ENCODE data around the gene TGM3. TPM values are rescaled to one million over a fixed set of nuclear protein-coding genes. Genes with fewer than 3 reads are reported as not detected.

The TGM3 gene
- total RNA-seq, 2 donors from 2014 or later = 0.23 to 1.8 TPM

GRCh38 chr20:2253256-2253655 lies 42.5 kb upstream of the TGM3 start:
- TF ChIP-seq POLR2AphosphoS5 (IDR thresholded peaks at IDR 0.05) (no peak), CTCF (IDR thresholded peaks at IDR 0.05) (no peak), POLR2A (IDR thresholded peaks at IDR 0.05) (no peak)
- Histone ChIP-seq H3K27me3 (replicated peaks; ENCODE audit: insufficient read depth) (no peaks in the 10 kb centered on the region), H3K4me1 (replicated peaks) (no peaks in the 10 kb centered on the region), H3K9me3 (no peaks in the 10 kb centered on the region), H3K36me3 (no peaks in the 10 kb centered on the region), H3K27ac (no peak overlapping the region), H3K4me3 (no peak overlapping the region)
- WGBS = 92% methylated on average over 10 of the region's 10 CpGs
- no peak for DNase-seq (ENCODE audit: low spot score)
- intact Hi-C loops (cut with DNase I) = no loop called here

- TF ChIP-seq CTCF (IDR thresholded peaks at IDR 0.05) = no peak
- TF ChIP-seq POLR2AphosphoS5 (IDR thresholded peaks at IDR 0.05) = no peak
- TF ChIP-seq POLR2A (IDR thresholded peaks at IDR 0.05) = no peak
- H3K27ac ChIP-seq = no peak overlapping the region
- H3K36me3 ChIP-seq = no peaks in the 10 kb centered on the region
- H3K27me3 ChIP-seq (replicated peaks; ENCODE audit: insufficient read depth) = no peaks in the 10 kb centered on the region
- WGBS = 75% methylated on average over 1 of the region's 1 CpG
- no peak overlapping the region for H3K4me3 ChIP-seq
- no peaks in the 10 kb centered on the region for H3K9me3 ChIP-seq
- intact Hi-C loops (cut with DNase I) = no loop called here
- DNase-seq (ENCODE audit: low spot score) = no peak
- H3K4me1 ChIP-seq (replicated peaks) = no peaks in the 10 kb centered on the region
Measured at GRCh38 chr20:2254333-2254732, 41.5 kb upstream of the TGM3 start.

- TF ChIP-seq POLR2AphosphoS5 (IDR thresholded peaks at IDR 0.05) = no peak
- no peak for TF ChIP-seq POLR2A (IDR thresholded peaks at IDR 0.05)
- TF ChIP-seq CTCF (IDR thresholded peaks at IDR 0.05) = no peak
- WGBS = 76% methylated on average over 9 of the region's 9 CpGs
- no peaks in the 10 kb centered on the region for H3K9me3 ChIP-seq
- H3K27ac ChIP-seq = peak overlapping the region in 1 of 2 donors; percentile 61
- DNase-seq (ENCODE audit: low spot score) = peak; percentile 14
- H3K27me3 ChIP-seq (replicated peaks; ENCODE audit: insufficient read depth) = no peaks in the 10 kb centered on the region
- H3K4me1 ChIP-seq (replicated peaks) = no peaks in the 10 kb centered on the region
- intact Hi-C loops (cut with DNase I) = no loop called here
- no peaks in the 10 kb centered on the region for H3K36me3 ChIP-seq
- H3K4me3 ChIP-seq = no peak overlapping the region
Measured at GRCh38 chr20:2255926-2256531, 39.8 kb upstream of the TGM3 start.

- no peak for TF ChIP-seq POLR2AphosphoS5 (IDR thresholded peaks at IDR 0.05)
- no peak for TF ChIP-seq POLR2A (IDR thresholded peaks at IDR 0.05)
- no peak for TF ChIP-seq CTCF (IDR thresholded peaks at IDR 0.05)
- intact Hi-C loops (cut with DNase I) = no loop called here
- Histone ChIP-seq H3K4me1 (replicated peaks) (peaks cover 4% of the 10 kb centered on the region), H3K36me3 (no peaks in the 10 kb centered on the region), H3K9me3 (no peaks in the 10 kb centered on the region), H3K27me3 (replicated peaks; ENCODE audit: insufficient read depth) (no peaks in the 10 kb centered on the region), H3K27ac (no peak overlapping the region), H3K4me3 (no peak overlapping the region)
- 78% methylated on average over 6 of the region's 6 CpGs for WGBS
- no peak for DNase-seq (ENCODE audit: low spot score)
Measured at GRCh38 chr20:2259731-2260130, 36.1 kb upstream of the TGM3 start.

- no peaks in the 10 kb centered on the region for H3K27me3 ChIP-seq (replicated peaks; ENCODE audit: insufficient read depth)
- intact Hi-C loops (cut with DNase I) = no loop called here
- no peak overlapping the region for H3K27ac ChIP-seq
- H3K4me3 ChIP-seq = no peak overlapping the region
- TF ChIP-seq POLR2AphosphoS5 (IDR thresholded peaks at IDR 0.05) (no peak), POLR2A (IDR thresholded peaks at IDR 0.05) (no peak), CTCF (IDR thresholded peaks at IDR 0.05) (no peak)
- H3K36me3 ChIP-seq = no peaks in the 10 kb centered on the region
- H3K9me3 ChIP-seq = no peaks in the 10 kb centered on the region
- 83% methylated on average over 9 of the region's 9 CpGs for WGBS
- no peak for DNase-seq (ENCODE audit: low spot score)
- H3K4me1 ChIP-seq (replicated peaks) = peaks cover 4% of the 10 kb centered on the region
Measured at GRCh38 chr20:2260250-2260649, 35.6 kb upstream of the TGM3 start.
